Stimulated activated CD8-positive, alpha-beta memory T cell treated with anti-CD3 and anti-CD28 coated beads, Interleukin-2, amount 100 ng/mL, for 1 hour (primary cell): Measurements from ENCODE around the gene AMELY.
"Not testable (repeated sequence)": the region's sequence is repeated elsewhere in the genome, so short reads cannot be mapped to it uniquely, and the experiment has no call there.

Experiments
- DNase-seq, 2 donors: peaks; one replicate each; pipeline ENCODE4 v3.0.0-alpha.2; 2020; ENCODE audit warnings: low read depth in 2 of 2

AMELY gene

GRCh38 chrY:6911253-6911881 lies at the start of gene AMELY:
Gene AMELY, minus strand, starts transcription at chrY:6911752. Its CDS starts 39,144 bp downstream, at chrY:6872608.
- DNase-seq = no peak

GRCh38 chrY:6949947-6950346 lies 38.4 kb upstream of the AMELY start:
- DNase-seq = no peak

GRCh38 chrY:6948378-6948777 lies 36.8 kb upstream of the AMELY start:
- no peak for DNase-seq

GRCh38 chrY:6947695-6948094 lies 36.1 kb upstream of the AMELY start:
- no peak for DNase-seq

GRCh38 chrY:6935497-6935896 lies 23.9 kb upstream of the AMELY start:
- no peak for DNase-seq

GRCh38 chrY:6931779-6932396 lies 20.3 kb upstream of the AMELY start:
- DNase-seq = no peak

GRCh38 chrY:6929237-6929636 lies 17.7 kb upstream of the AMELY start:
- DNase-seq = no peak

GRCh38 chrY:6928265-6928664 lies 16.7 kb upstream of the AMELY start:
- DNase-seq = no peak

- DNase-seq = no peak
Observed at GRCh38 chrY:6921061-6921460, 9.5 kb upstream of the AMELY start.

- no peak for DNase-seq
Observed at GRCh38 chrY:6913362-6913761, 1.8 kb upstream of the AMELY start.

- no peak for DNase-seq
Observed at GRCh38 chrY:6910372-6911252, 940 bp downstream of the AMELY start, which contains the start of gene TBL1Y. Gene TBL1Y, plus strand, starts transcription at chrY:6910697. Its CDS starts 114,388 bp downstream, at chrY:7025085.

- DNase-seq = no peak
Observed at GRCh38 chrY:6909856-6910255, 1.7 kb downstream of the AMELY start.

GRCh38 chrY:6909118-6909521 lies 2.4 kb downstream of the AMELY start:
- no peak for DNase-seq

GRCh38 chrY:6908021-6908420 lies 3.5 kb downstream of the AMELY start:
- DNase-seq = not testable (repeated sequence)

- no peak for DNase-seq
Observed at GRCh38 chrY:6907591-6907990, 4.0 kb downstream of the AMELY start.

GRCh38 chrY:6902116-6902515 lies 9.4 kb downstream of the AMELY start:
- not testable (repeated sequence) for DNase-seq

GRCh38 chrY:6895236-6895635 lies 16.3 kb downstream of the AMELY start:
- DNase-seq = no peak

- DNase-seq = no peak
Observed at GRCh38 chrY:6894496-6894895, 17.1 kb downstream of the AMELY start.

GRCh38 chrY:6849384-6849783 lies 62.2 kb downstream of the AMELY start:
- DNase-seq = no peak

- not testable (repeated sequence) for DNase-seq
Observed at GRCh38 chrY:6842650-6843049, 68.9 kb downstream of the AMELY start.
